ENCODE results near the gene TMEM182. TPM values are rescaled to one million over a fixed set of nuclear protein-coding genes. Genes with fewer than 3 reads are reported as not detected.

Gene TMEM182
- total RNA-seq, 1 donor, result 1.4 TPM

GRCh38 chr2:102809291-102810189 lies 47.7 kb downstream of the TMEM182 start:
- H3K9me3 ChIP-seq (ENCODE audit: low read depth, low read length), result no peaks in the 10 kb centered on the region
- H3K4me2 ChIP-seq (ENCODE audit: insufficient read depth, low read length), result no peak overlapping the region
- H3K27ac ChIP-seq (ENCODE audit: low read depth, low read length), result no peak overlapping the region
- no peak overlapping the region for H2AFZ ChIP-seq (ENCODE audit: low read length)
- H3K4me1 ChIP-seq (ENCODE audit: insufficient read depth, low read length), result no peaks in the 10 kb centered on the region
- DNase-seq (ENCODE audit: insufficient read length, low spot score, missing footprints), result no peak
- no peak overlapping the region for H3K4me3 ChIP-seq (ENCODE audit: insufficient read depth, low read length)
- H3K79me2 ChIP-seq (ENCODE audit: insufficient read depth, low read length), result no peaks in the 10 kb centered on the region
- H3K36me3 ChIP-seq (ENCODE audit: insufficient read depth, low read length), result no peaks in the 10 kb centered on the region
- H4K20me1 ChIP-seq (ENCODE audit: insufficient read depth, low read length), result no peaks in the 10 kb centered on the region
- TF ChIP-seq CTCF (IDR thresholded peaks at IDR 0.05; ENCODE audit: extremely low read depth, low read depth, low read length), result no peak
- no peaks in the 10 kb centered on the region for H3K27me3 ChIP-seq (ENCODE audit: insufficient read depth, low read length)

GRCh38 chr2:102815285-102815684 lies 53.5 kb downstream of the TMEM182 start:
- no peak for TF ChIP-seq CTCF (IDR thresholded peaks at IDR 0.05; ENCODE audit: extremely low read depth, low read depth, low read length)
- Histone ChIP-seq H3K4me2 (ENCODE audit: insufficient read depth, low read length) (no peak overlapping the region), H3K9me3 (ENCODE audit: low read depth, low read length) (no peaks in the 10 kb centered on the region), H2AFZ (ENCODE audit: low read length) (no peak overlapping the region), H3K4me3 (ENCODE audit: insufficient read depth, low read length) (no peak overlapping the region), H3K36me3 (ENCODE audit: insufficient read depth, low read length) (no peaks in the 10 kb centered on the region), H3K27ac (ENCODE audit: low read depth, low read length) (no peak overlapping the region), H3K79me2 (ENCODE audit: insufficient read depth, low read length) (no peaks in the 10 kb centered on the region), H3K4me1 (ENCODE audit: insufficient read depth, low read length) (no peaks in the 10 kb centered on the region), H3K27me3 (ENCODE audit: insufficient read depth, low read length) (no peaks in the 10 kb centered on the region), H4K20me1 (ENCODE audit: insufficient read depth, low read length) (no peaks in the 10 kb centered on the region)
- DNase-seq (ENCODE audit: insufficient read length, low spot score, missing footprints), result no peak

- H3K79me2 ChIP-seq (ENCODE audit: insufficient read depth, low read length), result no peaks in the 10 kb centered on the region
- no peak overlapping the region for H3K4me3 ChIP-seq (ENCODE audit: insufficient read depth, low read length)
- peak overlapping the region; percentile 19 for H3K4me2 ChIP-seq (ENCODE audit: insufficient read depth, low read length)
- H3K9me3 ChIP-seq (ENCODE audit: low read depth, low read length), result no peaks in the 10 kb centered on the region
- no peaks in the 10 kb centered on the region for H4K20me1 ChIP-seq (ENCODE audit: insufficient read depth, low read length)
- H3K27me3 ChIP-seq (ENCODE audit: insufficient read depth, low read length), result no peaks in the 10 kb centered on the region
- H3K4me1 ChIP-seq (ENCODE audit: insufficient read depth, low read length), result no peaks in the 10 kb centered on the region
- H2AFZ ChIP-seq (ENCODE audit: low read length), result peak overlapping the region; percentile 33
- TF ChIP-seq CTCF (IDR thresholded peaks at IDR 0.05; ENCODE audit: extremely low read depth, low read depth, low read length), result no peak
- no peak overlapping the region for H3K27ac ChIP-seq (ENCODE audit: low read depth, low read length)
- DNase-seq (ENCODE audit: insufficient read length, low spot score, missing footprints), result no peak
- no peaks in the 10 kb centered on the region for H3K36me3 ChIP-seq (ENCODE audit: insufficient read depth, low read length)
Observed at GRCh38 chr2:102826904-102827303, 65.1 kb downstream of the TMEM182 start.

- Histone ChIP-seq H3K36me3 (ENCODE audit: insufficient read depth, low read length) (no peaks in the 10 kb centered on the region), H3K4me2 (ENCODE audit: insufficient read depth, low read length) (no peak overlapping the region), H3K27me3 (ENCODE audit: insufficient read depth, low read length) (no peaks in the 10 kb centered on the region), H2AFZ (ENCODE audit: low read length) (no peak overlapping the region), H3K4me3 (ENCODE audit: insufficient read depth, low read length) (no peak overlapping the region), H3K9me3 (ENCODE audit: low read depth, low read length) (no peaks in the 10 kb centered on the region), H3K4me1 (ENCODE audit: insufficient read depth, low read length) (no peaks in the 10 kb centered on the region), H3K79me2 (ENCODE audit: insufficient read depth, low read length) (no peaks in the 10 kb centered on the region), H4K20me1 (ENCODE audit: insufficient read depth, low read length) (no peaks in the 10 kb centered on the region), H3K27ac (ENCODE audit: low read depth, low read length) (no peak overlapping the region)
- TF ChIP-seq CTCF (IDR thresholded peaks at IDR 0.05; ENCODE audit: extremely low read depth, low read depth, low read length), result no peak
- DNase-seq (ENCODE audit: insufficient read length, low spot score, missing footprints), result no peak
Observed at GRCh38 chr2:102832789-102833188, 71.0 kb downstream of the TMEM182 start.
